Measurements from ENCODE around the gene AMFR.
"Not testable (repeated sequence)": the region's sequence is repeated elsewhere in the genome, so short reads cannot be mapped to it uniquely, and the experiment has no call there.

AMFR gene

DNA sequence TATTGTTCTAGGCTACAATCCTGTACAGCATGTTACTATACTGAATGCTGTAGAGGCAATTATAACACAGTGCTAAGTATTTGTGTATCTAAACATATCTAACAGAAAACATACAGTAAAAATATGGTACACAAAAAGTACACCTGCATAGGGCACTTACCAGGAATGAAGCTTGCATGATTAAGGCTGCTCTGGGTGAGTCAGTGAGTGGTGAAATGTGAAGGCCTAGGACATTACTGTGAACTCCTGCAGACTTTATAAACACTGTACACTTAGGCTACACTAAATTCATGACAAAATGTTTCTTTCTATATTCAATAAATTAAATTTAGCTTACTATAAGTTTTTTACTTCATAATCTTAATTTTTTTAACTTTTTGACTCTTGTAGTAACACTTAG, 37.1 kb downstream of the AMFR start:
- no peak for DNase-seq (ENCODE audit: low spot score)

DNA sequence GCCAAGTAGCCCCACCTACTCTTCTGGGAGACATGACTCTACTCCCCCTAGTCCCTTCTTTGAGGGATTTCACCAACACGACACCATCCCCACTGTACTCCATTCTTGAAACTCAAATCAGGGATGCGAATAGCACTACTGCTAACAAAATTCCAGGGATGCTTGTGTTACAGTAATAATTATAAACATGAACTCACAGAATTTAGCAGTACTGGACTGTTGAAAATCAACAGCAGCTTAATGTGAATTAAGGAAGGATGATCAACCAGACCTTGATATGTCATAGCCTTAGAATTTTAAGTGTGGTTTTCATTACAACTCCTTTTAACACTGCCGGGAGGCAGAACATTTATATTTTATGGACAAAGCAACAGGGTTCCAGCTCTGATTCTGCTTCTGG, 37.9 kb downstream of the AMFR start:
- DNase-seq (ENCODE audit: low spot score), result no peak

DNA sequence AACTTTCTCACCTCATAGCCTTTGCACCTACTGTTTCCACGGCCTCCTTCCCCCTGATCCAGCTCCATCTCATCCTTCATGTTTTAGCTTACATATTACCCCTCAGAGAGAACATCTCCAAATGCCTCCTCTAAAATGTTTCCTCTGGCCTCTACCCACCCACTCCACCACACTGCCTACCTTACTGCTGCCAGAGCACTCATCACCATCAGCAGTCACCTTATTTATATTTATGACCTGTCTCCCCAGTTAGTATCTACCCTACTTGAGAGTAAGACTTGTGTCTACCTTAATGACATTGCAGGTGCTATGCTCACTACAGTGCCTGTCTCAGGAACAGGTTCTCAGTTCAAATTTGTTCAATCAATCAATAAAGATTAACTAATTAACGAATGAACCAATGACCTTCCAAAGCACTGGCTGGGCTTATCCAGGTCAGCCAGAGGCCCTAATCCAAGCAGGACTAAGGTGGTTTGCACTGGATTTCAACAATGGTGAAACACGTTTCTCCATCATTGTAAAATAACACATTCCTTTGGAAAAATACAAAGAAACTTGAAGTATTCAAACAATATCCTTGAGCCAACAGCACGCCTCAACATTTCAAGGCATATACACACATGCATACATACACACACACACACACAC, 41.1 kb downstream of the AMFR start:
- no peak for DNase-seq (ENCODE audit: low spot score)

DNA sequence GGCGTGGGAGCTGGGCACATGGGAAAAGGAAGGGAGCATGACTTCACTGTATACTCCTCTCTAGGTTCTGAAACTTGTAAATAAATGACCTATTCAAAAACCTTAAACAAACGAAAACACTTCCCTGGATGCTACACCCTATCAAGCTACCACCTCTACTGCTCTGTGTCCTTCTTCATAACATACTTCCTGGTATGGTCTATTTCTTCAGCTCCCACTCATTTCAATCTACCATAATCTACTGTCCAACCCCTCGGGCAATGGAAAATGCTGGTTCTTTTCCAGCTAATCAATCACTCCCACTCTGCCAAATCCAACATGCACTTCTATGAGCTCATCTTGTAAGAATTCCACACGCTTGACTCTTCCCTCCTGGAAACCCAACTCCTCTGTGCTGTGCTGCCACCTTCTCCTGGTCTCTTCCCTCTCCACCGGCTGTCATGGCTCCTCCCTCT, 42.4 kb downstream of the AMFR start:
- DNase-seq (ENCODE audit: low spot score), result no peak

DNA sequence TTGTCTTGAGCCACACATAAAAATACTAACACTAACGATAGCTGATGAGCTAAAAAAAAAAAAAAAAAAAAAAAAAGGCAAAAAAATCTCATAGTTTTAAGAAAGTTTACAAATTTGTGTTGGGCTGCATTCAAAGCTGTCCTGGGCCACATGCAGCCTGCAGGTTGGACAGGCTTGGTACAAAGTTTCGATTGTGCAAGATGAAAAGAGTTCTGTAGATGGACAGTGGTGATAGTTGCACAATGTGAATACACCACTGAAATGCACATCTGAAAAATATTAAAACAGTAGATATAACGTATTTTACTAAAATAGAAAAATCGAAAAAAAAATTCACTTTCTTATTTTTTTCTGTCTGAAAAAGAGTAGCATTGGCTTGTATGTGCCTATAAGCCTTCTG, 42.9 kb downstream of the AMFR start:
- no peak for DNase-seq (ENCODE audit: low spot score)

DNA sequence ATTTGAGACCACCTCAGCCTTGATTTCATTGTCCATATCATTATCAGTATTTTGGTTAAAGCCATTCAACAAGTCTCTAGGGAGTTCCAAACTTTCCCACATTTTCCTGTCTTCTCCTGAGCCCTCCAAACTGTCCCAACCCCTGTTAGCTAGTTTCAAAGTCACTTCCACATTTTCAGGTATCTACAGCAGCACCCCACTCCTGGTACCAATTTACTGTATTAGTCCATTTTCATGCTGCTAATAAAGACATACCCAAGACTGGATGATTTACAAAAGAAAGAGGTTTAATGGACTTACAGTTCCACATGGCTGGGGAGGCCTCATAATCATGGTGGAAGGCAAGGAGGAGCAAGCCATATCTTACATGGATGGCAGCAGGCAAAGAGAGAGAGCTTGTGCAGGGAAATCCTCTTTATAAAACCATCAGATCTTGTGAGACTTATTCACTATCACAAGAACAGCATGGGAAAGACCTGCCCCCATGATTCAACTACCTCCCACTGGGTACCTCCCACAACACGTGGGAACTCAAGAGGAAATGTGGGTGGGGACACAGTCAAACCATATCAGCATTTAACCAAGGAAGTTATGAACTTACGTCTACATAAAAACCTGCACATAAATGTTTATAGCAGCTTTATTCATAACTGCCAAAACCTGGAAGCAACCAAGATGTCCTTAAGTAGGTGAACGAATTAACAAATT, 44.4 kb downstream of the AMFR start:
- DNase-seq (ENCODE audit: low spot score), result not testable (repeated sequence)

DNA sequence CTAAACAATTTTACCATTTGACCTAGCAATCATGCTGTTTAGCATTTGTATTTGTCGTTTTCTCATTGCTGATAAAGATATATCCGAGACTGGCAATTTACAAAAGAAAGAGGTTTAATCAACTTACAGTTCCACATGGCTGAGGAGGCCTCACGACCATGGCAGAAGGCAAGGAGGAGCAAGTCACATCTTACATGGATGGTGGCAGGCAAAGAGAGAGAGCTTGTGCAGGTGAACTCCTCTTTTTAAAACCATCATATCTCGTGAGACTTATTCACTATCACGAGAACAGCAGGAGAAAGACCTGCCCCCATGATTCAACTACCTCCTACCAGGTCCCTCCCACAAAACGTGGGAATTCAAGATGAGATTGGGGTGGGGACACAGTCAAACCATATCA, 46.3 kb downstream of the AMFR start:
- not testable (repeated sequence) for DNase-seq (ENCODE audit: low spot score)

DNA sequence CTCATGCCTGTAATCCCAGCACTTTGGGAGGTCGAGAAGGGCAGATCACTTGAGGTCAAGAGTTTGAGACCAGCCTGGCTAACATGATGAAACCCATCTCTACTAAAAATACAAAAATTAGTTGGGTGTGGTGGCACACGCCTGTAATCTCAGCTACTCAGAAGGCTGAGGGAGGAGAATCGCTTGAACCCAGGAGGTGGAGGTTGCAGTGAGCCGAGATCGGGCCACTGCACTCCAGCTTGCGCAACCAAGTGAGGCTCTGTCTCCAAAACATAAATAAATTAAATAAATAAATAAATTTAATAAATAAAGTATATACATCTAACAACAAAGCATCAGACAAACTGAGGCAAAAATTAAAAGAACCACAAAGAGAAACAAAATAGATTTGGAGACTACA, 49.6 kb downstream of the AMFR start:
- DNase-seq (ENCODE audit: low spot score), result not testable (repeated sequence)

DNA sequence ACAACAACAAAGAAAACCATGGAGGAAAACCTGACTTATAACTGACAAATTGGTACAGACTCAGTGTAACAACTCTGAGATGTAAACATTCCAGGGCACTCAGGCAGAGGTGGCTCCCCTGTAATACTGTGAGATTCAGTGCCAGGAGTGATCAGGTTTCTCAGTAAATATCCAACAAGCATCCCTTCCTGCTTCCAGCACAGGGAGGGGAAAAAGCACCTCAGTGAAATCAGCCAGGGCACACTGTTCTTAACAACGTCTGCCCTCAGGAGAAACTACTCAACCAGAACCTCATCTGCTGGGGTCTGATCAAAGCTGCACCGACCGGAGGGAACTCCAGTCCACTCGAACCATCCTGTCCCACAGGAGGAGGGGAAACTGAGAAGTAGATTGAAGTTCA, 52.3 kb downstream of the AMFR start:
- DNase-seq (ENCODE audit: low spot score), result no peak

DNA sequence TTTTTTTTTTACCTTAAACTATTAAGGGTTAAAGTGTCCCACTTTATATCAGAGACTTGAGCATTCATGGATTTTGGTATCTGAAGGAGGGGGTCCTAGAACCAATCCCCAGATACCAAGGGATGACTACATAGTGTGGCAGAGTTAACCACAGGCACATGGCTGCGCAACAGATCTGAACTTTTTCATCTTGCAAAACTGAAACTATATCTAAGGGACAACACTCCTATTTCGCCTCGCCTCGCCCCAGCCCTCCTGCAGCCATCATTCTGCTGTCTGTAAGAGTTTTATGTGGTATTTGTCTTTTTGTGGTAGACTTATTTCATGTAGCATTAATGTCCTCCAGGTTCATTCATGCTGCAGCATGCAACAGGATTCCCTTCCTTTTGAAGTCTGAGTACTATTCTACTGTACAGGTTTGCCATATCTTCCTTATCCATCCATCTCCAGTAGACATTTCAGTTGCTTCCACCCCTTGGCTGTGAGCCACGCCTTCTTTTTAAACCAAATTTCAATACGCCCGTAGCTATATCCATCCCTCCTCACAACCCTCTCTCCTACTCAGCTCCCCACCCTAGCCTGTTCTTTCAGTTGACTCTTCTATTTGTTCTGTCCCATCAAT, 53.2 kb downstream of the AMFR start:
- no peak for DNase-seq (ENCODE audit: low spot score)

DNA sequence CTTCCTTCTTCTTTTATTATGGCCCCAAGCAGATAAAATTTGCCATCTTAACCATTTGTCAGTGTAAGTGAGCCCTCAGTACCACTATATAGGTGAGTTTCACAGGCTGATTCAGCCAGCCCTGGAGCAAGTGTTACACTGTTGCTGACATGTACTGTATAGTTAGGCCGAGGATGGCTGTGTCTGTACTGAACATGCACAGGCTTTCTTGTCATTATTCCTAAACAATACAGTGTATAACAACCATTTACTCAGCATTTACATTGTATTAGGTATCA, 53.7 kb downstream of the AMFR start:
- DNase-seq (ENCODE audit: low spot score), result no peak

DNA sequence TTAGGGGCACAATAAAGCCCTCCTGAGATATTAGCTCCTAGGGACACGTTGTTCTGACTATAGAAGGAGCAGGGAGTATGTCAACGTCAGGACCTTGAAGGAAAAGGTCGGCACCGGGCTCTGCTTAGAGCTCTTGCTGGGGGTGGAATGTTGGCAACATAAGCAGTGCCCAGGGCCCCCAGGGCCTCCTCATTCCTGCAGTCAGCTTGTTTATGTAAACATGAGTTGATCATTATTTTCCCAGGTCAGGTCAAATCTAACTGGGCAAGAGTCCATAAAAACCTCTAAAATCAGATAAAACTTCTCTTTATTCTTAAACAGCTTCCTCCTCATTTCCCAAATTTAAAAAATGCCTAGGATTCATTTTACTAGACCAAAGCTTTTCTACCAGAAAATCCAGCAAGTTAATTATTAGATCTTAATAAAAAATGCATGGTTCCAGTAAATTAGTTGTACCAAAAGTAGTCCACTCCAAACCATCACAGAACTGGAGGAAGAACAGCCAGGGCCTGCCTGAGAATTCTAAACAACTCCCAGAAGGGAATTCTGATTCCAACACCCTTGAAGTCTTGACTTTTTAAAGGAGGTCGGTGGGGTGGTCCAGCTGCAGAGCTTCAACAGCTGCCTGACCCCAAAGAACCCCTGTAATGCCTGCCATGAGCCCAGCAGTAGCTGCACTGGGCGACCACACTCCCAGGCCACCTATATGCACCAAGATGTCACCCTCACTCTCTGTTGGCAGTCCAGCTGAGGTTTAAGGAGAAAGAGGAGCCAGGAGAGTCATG, 54.3 kb downstream of the AMFR start:
- no peak for DNase-seq (ENCODE audit: low spot score)

DNA sequence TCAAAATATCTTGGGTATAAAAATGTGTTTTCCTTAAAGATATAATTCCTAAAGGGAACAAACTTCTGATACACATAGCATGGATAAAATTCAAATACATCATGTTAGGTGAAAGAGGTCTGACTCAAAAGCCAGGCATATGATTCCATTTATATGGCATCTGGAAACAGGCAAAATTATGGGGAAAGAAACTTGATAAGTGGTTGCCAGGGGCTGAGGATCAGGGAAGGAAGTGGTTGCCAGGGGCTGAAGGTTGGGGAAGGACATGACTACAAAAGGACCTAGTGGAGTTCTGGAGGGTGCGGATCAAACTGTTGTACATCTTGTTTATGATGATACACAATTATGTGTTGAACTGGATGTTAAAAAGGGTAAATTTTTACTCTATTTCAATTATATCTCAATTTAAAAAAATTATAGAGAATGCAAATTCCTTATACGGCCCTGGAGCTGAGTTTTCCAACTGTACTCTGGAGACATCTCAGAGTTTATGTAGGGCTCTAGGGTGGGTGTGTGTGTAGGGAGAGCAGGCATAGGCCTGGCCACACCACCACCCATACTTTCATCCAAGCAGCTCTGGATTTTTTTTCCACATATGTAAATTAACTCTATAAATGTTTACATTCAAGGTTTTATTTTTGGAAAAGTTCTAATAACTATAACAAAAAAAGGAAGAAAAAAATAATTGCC, 55.0 kb downstream of the AMFR start:
- no peak for DNase-seq (ENCODE audit: low spot score)

DNA sequence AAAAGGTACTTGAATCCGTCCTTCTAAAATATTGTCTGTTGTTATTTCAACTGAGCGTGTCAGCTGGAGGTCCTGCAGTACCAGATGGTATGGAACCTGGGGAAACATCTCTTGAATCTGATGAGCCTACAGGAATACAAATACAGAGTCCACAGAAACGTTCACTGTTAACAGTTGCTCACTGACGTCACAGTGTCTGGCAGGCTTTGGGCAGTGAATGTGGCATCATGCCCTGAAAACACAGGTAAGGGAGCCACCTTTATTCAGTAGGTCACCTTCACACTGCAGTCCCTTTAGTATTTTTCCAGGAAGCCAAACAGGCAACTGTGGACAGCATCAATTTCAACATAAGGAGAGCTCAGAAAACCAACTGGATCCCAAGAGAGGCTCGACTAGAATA, 56.1 kb downstream of the AMFR start:
- no peak for DNase-seq (ENCODE audit: low spot score)

DNA sequence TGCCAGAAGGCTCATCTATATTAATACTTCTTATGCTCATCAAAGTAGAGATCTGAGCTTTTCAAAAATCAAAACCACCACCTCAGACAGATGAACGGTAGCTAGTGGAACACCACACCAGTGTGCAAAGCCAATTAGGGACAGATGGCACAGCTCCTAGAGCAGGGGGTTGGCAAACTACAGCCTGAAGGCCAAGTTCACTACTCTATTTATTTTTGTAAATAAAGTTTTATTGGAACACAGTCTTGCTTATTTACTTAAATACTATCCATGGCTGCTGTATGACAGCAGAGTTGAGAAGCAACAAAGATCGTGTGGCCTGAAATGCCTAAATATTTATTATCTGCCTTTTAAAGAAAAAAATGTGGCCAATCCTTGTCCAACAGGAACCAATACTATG, 56.8 kb downstream of the AMFR start:
- DNase-seq (ENCODE audit: low spot score), result no peak

DNA sequence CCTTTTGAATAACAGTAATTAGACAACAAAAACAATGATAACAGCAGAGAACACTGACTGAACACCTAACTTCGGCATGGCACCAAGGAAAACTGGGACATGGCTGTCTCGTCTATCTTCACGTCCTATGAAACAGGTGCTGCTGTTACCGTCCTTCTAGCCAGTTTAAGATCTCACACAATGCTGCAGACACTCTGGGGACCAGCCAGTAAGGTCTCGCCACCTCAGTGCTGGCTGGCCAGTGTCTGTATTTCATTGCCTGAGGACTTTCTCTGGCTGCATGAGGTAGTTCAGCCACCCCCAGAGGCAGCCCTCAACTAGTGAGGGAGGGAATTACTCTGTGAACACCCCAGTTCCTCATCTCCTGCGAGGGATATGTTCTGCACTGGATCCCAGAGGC, 57.6 kb downstream of the AMFR start:
- no peak for DNase-seq (ENCODE audit: low spot score)

DNA sequence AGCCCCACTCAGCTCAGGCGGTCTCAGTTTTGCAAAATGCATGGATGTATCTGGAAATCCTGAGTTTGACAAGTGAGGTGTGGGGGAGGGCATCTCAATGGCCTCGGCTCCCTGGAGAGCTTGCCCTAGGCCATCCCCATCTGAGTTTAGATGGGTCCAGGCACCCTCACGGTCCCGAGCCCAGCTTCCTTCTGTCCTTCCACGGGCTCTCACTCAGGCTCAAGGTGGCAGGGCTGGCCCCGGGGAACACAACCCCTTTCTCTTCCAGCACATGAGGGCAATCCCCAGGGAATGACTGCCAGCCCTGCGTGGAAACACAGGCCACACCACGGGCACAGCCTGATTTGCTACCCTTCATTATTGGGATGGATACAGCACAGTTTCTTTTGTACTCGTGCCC, 58.4 kb downstream of the AMFR start:
- no peak for DNase-seq (ENCODE audit: low spot score)

DNA sequence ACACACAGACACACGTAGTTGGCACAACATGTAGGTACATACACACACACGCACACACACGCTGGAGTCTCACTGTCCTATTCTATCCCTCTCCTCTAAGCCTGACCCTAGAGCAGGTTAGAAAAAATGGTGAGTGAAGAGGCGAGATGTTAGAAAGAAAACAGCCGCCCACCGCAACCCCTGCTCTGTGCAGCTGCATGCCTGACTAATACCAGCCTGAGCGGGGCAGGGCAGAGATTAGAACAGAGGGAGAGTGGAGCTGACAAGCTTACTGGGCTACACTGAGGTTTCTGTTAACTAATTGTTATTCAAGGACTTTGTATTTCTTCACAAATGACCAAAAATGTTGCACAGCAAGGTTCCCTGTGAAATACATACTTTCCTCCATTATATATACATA, 59.8 kb downstream of the AMFR start:
- no peak for DNase-seq (ENCODE audit: low spot score)

DNA sequence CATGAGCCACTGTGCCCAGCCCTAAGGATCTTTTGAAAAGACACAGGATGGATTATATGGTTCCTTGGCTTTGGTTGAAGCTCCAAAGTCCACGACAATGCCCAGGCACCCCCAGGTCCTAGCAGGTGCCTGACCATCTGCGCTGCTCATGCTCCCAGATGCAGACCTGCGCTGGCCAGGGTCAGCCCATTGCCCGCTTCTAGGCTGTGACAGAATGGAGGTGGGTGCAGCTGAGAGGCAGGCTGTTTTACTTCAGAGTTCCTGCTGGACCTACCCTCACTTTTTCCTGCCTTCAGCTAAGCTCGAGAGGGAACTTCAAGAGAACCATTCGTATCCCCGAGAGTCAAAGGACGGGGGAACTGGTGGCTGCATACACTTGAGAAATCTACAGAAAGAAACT, 60.5 kb downstream of the AMFR start:
- no peak for DNase-seq (ENCODE audit: low spot score)

DNA sequence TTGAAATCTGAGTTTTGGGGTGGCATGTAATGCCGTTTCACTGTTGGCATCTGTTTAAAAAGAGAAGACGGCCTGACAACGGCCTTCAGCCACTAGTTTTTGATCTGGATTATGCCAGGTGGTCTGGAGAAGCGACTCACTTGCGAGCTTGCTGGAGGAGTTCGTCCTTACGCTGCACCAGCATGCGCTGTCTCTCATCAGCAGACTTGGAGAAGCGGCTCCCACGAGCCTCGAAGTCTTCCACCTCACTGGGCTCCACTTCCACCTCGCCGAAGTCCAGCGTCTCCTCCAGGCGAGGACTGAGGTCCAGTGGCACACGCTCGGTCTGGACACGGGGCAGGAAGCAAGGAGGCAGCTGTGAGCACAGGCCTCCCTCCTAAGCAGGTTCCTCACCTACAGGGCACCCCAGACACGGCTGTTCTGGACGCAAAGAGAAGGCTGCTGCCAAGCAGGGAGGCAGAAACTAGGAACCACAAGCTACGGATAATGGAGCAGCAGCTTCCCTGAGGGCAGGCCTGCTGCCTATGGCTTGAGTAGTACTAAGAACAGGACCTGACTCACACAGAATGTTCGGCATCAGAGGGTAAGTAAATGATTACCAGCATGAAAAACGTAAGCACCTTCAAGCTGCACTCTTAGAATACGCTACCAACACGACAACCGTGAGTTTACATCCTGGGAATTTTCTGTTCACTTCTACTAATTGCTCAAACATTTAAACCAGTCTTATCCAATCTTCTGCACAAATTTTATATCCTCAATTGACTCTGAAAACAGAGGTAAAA, 61.4 kb downstream of the AMFR start:
- DNase-seq (ENCODE audit: low spot score), result no peak

DNA sequence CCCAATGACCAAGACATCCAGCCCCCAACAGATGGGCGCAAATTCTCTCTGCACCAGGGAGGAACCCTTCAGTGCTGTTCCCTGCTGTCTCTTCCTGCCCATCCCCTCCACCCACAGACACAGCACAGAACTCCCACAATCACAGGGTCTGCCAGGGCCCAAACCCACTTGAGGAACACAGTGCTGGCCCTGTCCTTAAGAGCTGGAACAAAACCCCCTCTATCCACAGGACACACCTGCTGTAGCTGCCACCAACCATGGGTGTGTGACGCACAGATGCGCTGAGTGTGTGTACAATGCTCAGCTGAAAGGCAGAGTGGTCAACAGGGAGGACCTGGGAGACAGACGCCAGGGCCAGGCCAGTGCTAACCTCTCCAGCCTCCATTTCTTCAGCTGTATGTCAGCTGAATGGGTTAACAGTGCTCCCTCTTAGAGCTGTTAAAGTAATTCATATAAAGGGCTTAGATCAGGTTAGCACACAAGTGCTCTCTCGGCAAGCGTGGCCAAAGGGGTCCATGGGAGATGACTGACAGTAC, 62.1 kb downstream of the AMFR start:
- DNase-seq (ENCODE audit: low spot score), result no peak

Data from GM03348 (cell line).